Measurements from ENCODE around the gene GALNT18.

Gene GALNT18

DNA sequence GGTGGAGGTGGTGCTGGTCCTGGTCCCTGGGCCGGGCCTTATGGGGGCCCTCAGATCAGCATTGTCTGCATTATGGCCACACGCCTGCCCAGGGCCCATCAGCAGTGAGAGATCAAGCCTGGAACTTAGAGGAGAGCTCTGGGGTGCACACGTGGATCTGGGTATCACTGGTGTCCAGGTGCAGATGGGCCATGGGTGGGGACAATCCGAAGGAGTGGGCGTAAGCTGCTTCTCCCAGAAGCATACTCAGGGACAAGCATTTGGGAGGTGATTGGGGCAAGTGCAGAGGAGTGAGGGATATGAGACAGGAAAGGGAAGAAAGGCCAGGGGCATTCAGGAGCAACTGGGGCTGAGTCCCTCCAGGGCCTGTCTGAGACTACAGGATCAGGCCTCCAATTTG lies 353.1 kb downstream of the GALNT18 start:
- no peaks in the 10 kb centered on the region for H3K36me3 ChIP-seq (ENCODE audit: insufficient read depth)
- H3K4me2 ChIP-seq: no peak overlapping the region
- no peaks in the 10 kb centered on the region for H3K27me3 ChIP-seq (ENCODE audit: insufficient read depth, low read depth)
- no peaks in the 10 kb centered on the region for H3K79me2 ChIP-seq (ENCODE audit: insufficient read depth, low read depth)
- H2AFZ ChIP-seq (ENCODE audit: low read depth): no peak overlapping the region
- TF ChIP-seq, protein P1, sequence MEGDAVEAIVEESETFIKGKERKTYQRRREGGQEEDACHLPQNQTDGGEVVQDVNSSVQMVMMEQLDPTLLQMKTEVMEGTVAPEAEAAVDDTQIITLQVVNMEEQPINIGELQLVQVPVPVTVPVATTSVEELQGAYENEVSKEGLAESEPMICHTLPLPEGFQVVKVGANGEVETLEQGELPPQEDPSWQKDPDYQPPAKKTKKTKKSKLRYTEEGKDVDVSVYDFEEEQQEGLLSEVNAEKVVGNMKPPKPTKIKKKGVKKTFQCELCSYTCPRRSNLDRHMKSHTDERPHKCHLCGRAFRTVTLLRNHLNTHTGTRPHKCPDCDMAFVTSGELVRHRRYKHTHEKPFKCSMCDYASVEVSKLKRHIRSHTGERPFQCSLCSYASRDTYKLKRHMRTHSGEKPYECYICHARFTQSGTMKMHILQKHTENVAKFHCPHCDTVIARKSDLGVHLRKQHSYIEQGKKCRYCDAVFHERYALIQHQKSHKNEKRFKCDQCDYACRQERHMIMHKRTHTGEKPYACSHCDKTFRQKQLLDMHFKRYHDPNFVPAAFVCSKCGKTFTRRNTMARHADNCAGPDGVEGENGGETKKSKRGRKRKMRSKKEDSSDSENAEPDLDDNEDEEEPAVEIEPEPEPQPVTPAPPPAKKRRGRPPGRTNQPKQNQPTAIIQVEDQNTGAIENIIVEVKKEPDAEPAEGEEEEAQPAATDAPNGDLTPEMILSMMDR (conservative IDR thresholded peaks at IDR 0.05; ENCODE audit: low read depth, low read length): no peak
- H3K27ac ChIP-seq: no peak overlapping the region
- H3K9ac ChIP-seq: no peak overlapping the region
- H4K20me1 ChIP-seq (ENCODE audit: insufficient read depth): no peaks in the 10 kb centered on the region
- no peaks in the 10 kb centered on the region for H3K4me1 ChIP-seq (ENCODE audit: low read depth, poor library complexity, severe bottlenecking)
- no peak overlapping the region for H3K4me3 ChIP-seq (IDR thresholded peaks at IDR 0.05; ENCODE audit: insufficient read depth, low read depth, low read length)

- Histone ChIP-seq H3K4me1 (ENCODE audit: low read depth, poor library complexity, severe bottlenecking) (no peaks in the 10 kb centered on the region), H3K4me3 (IDR thresholded peaks at IDR 0.05; ENCODE audit: insufficient read depth, low read depth, low read length) (no peak overlapping the region), H3K27ac (no peak overlapping the region), H3K27me3 (ENCODE audit: insufficient read depth, low read depth) (no peaks in the 10 kb centered on the region), H3K36me3 (ENCODE audit: insufficient read depth) (no peaks in the 10 kb centered on the region), H3K4me2 (no peak overlapping the region), H4K20me1 (ENCODE audit: insufficient read depth) (no peaks in the 10 kb centered on the region), H3K79me2 (ENCODE audit: insufficient read depth, low read depth) (no peaks in the 10 kb centered on the region), H3K9ac (no peak overlapping the region), H2AFZ (ENCODE audit: low read depth) (no peak overlapping the region)
- TF ChIP-seq, protein P1 (conservative IDR thresholded peaks at IDR 0.05; ENCODE audit: low read depth, low read length): no peak
These were observed 353.7 kb downstream of the GALNT18 start for GRCh38 chr11:11268119-11268518.

DNA sequence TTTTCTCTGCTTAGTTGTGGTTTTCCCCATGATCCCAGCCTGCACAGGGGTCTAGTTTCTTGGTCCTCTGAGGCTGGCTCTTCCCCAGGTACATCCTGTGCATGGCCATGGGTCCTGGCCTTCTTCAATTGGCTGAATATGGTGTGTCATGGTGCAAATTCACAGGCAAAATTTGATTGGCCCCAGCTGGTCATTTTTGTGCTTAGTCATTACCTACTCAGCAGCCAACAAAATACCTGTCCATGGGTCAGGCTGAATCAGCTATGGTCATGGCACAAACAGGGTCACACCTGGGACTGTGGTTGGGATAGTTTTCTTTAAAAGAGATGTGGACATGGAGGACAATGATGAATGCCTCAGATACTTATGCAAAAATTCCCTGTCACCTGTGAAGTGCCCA lies 354.5 kb downstream of the GALNT18 start:
- Histone ChIP-seq H3K27ac (no peak overlapping the region), H3K36me3 (ENCODE audit: insufficient read depth) (no peaks in the 10 kb centered on the region), H3K4me2 (no peak overlapping the region), H3K4me3 (IDR thresholded peaks at IDR 0.05; ENCODE audit: insufficient read depth, low read depth, low read length) (no peak overlapping the region), H3K79me2 (ENCODE audit: insufficient read depth, low read depth) (no peaks in the 10 kb centered on the region), H3K9ac (no peak overlapping the region), H3K27me3 (ENCODE audit: insufficient read depth, low read depth) (no peaks in the 10 kb centered on the region), H4K20me1 (ENCODE audit: insufficient read depth) (no peaks in the 10 kb centered on the region), H3K4me1 (ENCODE audit: low read depth, poor library complexity, severe bottlenecking) (no peaks in the 10 kb centered on the region), H2AFZ (ENCODE audit: low read depth) (no peak overlapping the region)
- TF ChIP-seq, protein P1 (conservative IDR thresholded peaks at IDR 0.05; ENCODE audit: low read depth, low read length): no peak

- no peak overlapping the region for H2AFZ ChIP-seq (ENCODE audit: low read depth)
- H3K36me3 ChIP-seq (ENCODE audit: insufficient read depth): no peaks in the 10 kb centered on the region
- H3K27ac ChIP-seq: no peak overlapping the region
- H3K9ac ChIP-seq: no peak overlapping the region
- H3K27me3 ChIP-seq (ENCODE audit: insufficient read depth, low read depth): no peaks in the 10 kb centered on the region
- no peaks in the 10 kb centered on the region for H3K4me1 ChIP-seq (ENCODE audit: low read depth, poor library complexity, severe bottlenecking)
- H4K20me1 ChIP-seq (ENCODE audit: insufficient read depth): no peaks in the 10 kb centered on the region
- H3K4me3 ChIP-seq (IDR thresholded peaks at IDR 0.05; ENCODE audit: insufficient read depth, low read depth, low read length): no peak overlapping the region
- no peaks in the 10 kb centered on the region for H3K79me2 ChIP-seq (ENCODE audit: insufficient read depth, low read depth)
- TF ChIP-seq, protein P1 (conservative IDR thresholded peaks at IDR 0.05; ENCODE audit: low read depth, low read length): peak; percentile 95
- H3K4me2 ChIP-seq: no peak overlapping the region
These were observed 355.7 kb downstream of the GALNT18 start for GRCh38 chr11:11265994-11266606.

Data from KMS-11 (cell line).